HepG2 (cell line): ENCODE data around the gene ANKRD11. TPM values are rescaled to one million over a fixed set of nuclear protein-coding genes. Genes with fewer than 3 reads are reported as not detected.
A peak's percentile ranks its signal among the peaks of the same experiment; 100 is the strongest.

ENCODE experiments used
- BHLHE40 ChIP-seq: IDR thresholded peaks from 2 replicates; pipeline ENCODE4 v1.6.1; 2011; ENCODE audit warnings: low read length, improper control_type of control experiment
- KMT2B ChIP-seq: IDR thresholded peaks from 2 replicates; pipeline ENCODE4 v1.6.1; 2016; ENCODE audit warnings: missing genetic modification reagents, missing compliant biosample characterization
- MAZ ChIP-seq, 2 experiments: sonication (generic) in 1 of 2; formaldehyde crosslinking in 1 of 2; IDR thresholded peaks; 2 replicates each; pipeline versions ENCODE4 v1.5.0 to v1.6.1; 2012 to 2020; ENCODE audit warnings: low read depth in 2 of 2, mild to moderate bottlenecking in 2 of 2, borderline replicate concordance in 1 of 2, improper control_type of control experiment in 1 of 2, low read length in 1 of 2, missing genetic modification reagents in 1 of 2, moderate library complexity in 1 of 2
- POLR2A ChIP-seq, 2 experiments: IDR thresholded peaks; 2 replicates each; pipeline ENCODE4 v1.6.1; 2011; ENCODE audit warnings: low read depth in 2 of 2, low read length in 2 of 2, mild to moderate bottlenecking in 1 of 2, moderate library complexity in 1 of 2; ENCODE audit not compliant: insufficient read depth in 1 of 2
- RAD21 ChIP-seq: fragments of 450-650 bp; formaldehyde crosslinking; IDR thresholded peaks from 2 replicates; pipeline ENCODE4 v1.5.0; 2020; ENCODE audit warnings: mild to moderate bottlenecking
- REL ChIP-seq: sonication (generic); formaldehyde crosslinking; conservative IDR thresholded peaks from 2 replicates; pipeline ENCODE4 v1.8.0; 2022; ENCODE audit warnings: mild to moderate bottlenecking, missing genetic modification reagents, moderate library complexity
- SMAD3 ChIP-seq: sonication (generic); formaldehyde crosslinking; IDR thresholded peaks from 2 replicates; pipeline ENCODE4 v1.4.0; 2020; ENCODE audit warnings: missing genetic modification reagents
- YEATS2 ChIP-seq: sonication (generic); formaldehyde crosslinking; IDR thresholded peaks from 2 replicates; pipeline ENCODE4 v1.4.0; 2020; ENCODE audit warnings: missing genetic modification reagents, borderline replicate concordance
- ZBTB42 ChIP-seq: sonication (generic); formaldehyde crosslinking; IDR thresholded peaks from 2 replicates; pipeline ENCODE4 v1.5.0; 2020; ENCODE audit warnings: mild to moderate bottlenecking, missing genetic modification reagents
- ZNF205 ChIP-seq: IDR thresholded peaks from 2 replicates; pipeline ENCODE4 v1.6.1; 2018; ENCODE audit warnings: missing biosample characterization, missing genetic modification reagents
- ZNF501 ChIP-seq: sonication (generic); formaldehyde crosslinking; IDR thresholded peaks from 2 replicates; pipeline ENCODE4 v1.5.1; 2020; ENCODE audit warnings: mild to moderate bottlenecking, moderate library complexity, missing genetic modification reagents
- polyA plus RNA-seq, 8 experiments: library from polyadenylated mRNA; depleted of rRNA in 3 of 8; stranded (reverse) in 7 of 8; unstranded in 1 of 8; fragments of >200 nt; fragmentation: Illumina TruSeq in 4 of 8; extraction: Trizol in 4 of 8; gene quantifications; 2 replicates each; pipeline versions ENCODE4 v1.2.1 to v1.2.3, GENCODE V29; 2011 to 2016; ENCODE audit warnings: low read depth in 4 of 8, missing spikeins in 1 of 8, mixed read lengths in 1 of 8; ENCODE audit not compliant: insufficient read depth in 1 of 8
- total RNA-seq, 5 experiments: library from RNA; depleted of rRNA; stranded (reverse); fragments of >200 nt; fragmentation: Illumina TruSeq; extraction: Trizol; gene quantifications; 2 replicates each; pipeline ENCODE4 v1.2.3, GENCODE V29; 2016; ENCODE audit warnings: low read depth in 1 of 5
- TF ChIP-seq, protein P1 (sequence below): sonication (generic); formaldehyde crosslinking; IDR thresholded peaks from one replicate; pipeline ENCODE4 v1.5.1; 2020; ENCODE audit warnings: mild to moderate bottlenecking, missing genetic modification reagents; ENCODE audit errors: not compliant biosample characterization
- TF ChIP-seq, protein P2 (sequence below): sonication (generic); formaldehyde crosslinking; IDR thresholded peaks from 2 replicates; pipeline ENCODE4 v1.4.0; 2020; ENCODE audit warnings: mild to moderate bottlenecking, low read depth, missing genetic modification reagents
- TF ChIP-seq, protein P3 (sequence below): IDR thresholded peaks from 2 replicates; pipeline ENCODE4 v1.6.1; 2016; ENCODE audit warnings: mild to moderate bottlenecking
- TF ChIP-seq, protein P4 (sequence below): IDR thresholded peaks from 2 replicates; pipeline ENCODE4 v1.6.1; 2016

Gene ANKRD11
- total and polyA plus RNA-seq, 2 of the 13 experiments (the other 11 are each of a cell fraction or from before 2014, with no cell fraction given), result 21.4 to 38.4 TPM

DNA sequence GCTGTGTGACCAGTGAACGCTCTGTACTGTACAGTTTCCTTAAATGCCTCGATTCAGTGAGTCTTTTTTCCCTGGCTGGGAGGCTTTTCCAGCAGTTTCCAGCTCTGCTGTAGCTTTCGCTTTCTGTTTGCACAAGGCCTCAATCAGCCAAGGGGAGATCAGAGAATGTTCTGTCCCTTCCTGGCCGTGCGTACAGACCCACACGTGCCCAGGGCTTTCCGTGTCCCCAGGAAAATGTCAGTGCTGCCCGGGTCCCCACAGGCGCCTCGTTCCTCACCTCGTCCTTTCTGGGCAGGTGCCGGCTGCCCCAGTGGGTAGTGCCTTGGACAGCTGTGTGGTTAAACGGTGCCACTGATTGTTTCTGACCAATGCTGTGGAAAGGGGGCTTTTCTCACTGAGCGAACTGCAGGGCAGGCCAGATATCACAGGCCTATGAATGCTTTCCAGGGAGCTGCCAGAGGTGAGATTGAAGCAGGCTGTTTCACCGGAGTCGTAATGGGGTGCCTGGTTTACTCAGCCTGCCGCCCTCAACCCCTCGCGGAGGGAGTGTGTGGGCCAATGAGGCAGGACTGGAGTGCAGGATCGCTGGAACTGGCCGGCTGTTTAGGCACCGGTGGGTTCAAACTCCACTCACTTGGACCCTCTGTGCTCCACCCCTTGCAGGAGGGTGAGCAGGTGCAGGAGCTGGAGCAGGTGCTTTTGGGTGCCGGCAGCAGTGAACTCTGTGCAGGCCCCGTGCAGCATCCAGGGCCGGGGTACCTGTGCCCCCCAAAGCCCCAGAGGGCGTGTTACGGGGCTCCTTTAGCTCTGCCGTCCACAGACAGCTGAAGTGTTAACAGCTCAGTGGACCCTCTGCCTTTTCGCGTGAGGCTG, 228.4 kb downstream of the ANKRD11 start (continued):
- TF ChIP-seq, protein P1, sequence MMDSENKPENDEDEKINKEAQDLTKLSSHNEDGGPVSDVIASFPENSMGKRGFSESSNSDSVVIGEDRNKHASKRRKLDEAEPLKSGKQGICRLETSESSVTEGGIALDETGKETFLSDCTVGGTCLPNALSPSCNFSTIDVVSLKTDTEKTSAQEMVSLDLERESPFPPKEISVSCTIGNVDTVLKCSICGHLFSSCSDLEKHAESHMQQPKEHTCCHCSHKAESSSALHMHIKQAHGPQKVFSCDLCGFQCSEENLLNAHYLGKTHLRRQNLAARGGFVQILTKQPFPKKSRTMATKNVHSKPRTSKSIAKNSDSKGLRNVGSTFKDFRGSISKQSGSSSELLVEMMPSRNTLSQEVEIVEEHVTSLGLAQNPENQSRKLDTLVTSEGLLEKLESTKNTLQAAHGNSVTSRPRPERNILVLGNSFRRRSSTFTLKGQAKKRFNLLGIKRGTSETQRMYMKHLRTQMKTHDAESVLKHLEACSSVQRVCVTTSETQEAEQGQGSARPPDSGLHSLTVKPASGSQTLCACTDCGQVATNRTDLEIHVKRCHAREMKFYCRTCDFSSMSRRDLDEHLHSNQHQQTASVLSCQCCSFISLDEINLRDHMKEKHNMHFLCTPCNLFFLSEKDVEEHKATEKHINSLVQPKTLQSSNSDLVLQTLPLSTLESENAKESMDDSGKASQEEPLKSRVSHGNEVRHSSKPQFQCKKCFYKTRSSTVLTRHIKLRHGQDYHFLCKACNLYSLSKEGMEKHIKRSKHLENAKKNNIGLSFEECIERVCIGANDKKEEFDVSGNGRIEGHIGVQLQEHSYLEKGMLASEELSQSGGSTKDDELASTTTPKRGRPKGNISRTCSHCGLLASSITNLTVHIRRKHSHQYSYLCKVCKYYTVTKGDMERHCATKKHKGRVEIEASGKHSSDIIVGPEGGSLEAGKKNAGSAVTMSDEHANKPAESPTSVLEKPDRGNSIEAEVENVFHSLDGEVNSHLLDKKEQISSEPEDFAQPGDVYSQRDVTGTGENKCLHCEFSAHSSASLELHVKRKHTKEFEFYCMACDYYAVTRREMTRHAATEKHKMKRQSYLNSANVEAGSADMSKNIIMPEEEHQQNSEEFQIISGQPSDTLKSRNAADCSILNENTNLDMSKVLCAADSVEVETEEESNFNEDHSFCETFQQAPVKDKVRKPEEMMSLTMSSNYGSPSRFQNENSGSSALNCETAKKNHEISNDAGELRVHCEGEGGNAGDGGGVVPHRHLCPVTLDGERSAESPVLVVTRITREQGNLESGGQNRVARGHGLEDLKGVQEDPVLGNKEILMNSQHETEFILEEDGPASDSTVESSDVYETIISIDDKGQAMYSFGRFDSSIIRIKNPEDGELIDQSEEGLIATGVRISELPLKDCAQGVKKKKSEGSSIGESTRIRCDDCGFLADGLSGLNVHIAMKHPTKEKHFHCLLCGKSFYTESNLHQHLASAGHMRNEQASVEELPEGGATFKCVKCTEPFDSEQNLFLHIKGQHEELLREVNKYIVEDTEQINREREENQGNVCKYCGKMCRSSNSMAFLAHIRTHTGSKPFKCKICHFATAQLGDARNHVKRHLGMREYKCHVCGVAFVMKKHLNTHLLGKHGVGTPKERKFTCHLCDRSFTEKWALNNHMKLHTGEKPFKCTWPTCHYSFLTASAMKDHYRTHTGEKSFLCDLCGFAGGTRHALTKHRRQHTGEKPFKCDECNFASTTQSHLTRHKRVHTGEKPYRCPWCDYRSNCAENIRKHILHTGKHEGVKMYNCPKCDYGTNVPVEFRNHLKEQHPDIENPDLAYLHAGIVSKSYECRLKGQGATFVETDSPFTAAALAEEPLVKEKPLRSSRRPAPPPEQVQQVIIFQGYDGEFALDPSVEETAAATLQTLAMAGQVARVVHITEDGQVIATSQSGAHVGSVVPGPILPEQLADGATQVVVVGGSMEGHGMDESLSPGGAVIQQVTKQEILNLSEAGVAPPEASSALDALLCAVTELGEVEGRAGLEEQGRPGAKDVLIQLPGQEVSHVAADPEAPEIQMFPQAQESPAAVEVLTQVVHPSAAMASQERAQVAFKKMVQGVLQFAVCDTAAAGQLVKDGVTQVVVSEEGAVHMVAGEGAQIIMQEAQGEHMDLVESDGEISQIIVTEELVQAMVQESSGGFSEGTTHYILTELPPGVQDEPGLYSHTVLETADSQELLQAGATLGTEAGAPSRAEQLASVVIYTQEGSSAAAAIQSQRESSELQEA, result peak; percentile 69
- TF ChIP-seq SMAD3 (CRISPR knock-in tag) (peak; percentile 30; the same call in 1 of the 2 replicates), RAD21 (CRISPR knock-in tag) (0 out of 2 replicates have a peak, but pooled peaks have one; percentile 13), MAZ (IDR thresholded peaks at IDR 0.05; ENCODE audit: borderline replicate concordance, low read depth, low read length) (peak; percentile 27; the same call in 1 of the 2 replicates), MAZ (CRISPR knock-in tag; IDR thresholded peaks at IDR 0.05; ENCODE audit: low read depth) (no peak), POLR2A (IDR thresholded peaks at IDR 0.05; ENCODE audit: insufficient read depth in 1 of 2, low read depth in 2 of 2, low read length in 2 of 2) (peak; percentile 65 to 66), ZNF501 (peak; percentile 95), YEATS2 (CRISPR knock-in tag) (peak; percentile 45; the same call in 1 of the 2 replicates), ZBTB42 (CRISPR knock-in tag) (no peak), BHLHE40 (peak; percentile 83), ZNF205 (CRISPR knock-in tag) (peak; percentile 44; the same call in 1 of the 2 replicates), REL (CRISPR knock-in tag) (no peak), KMT2B (CRISPR knock-in tag) (peak; percentile 59; the same call in 1 of the 2 replicates)
- TF ChIP-seq, protein P2, sequence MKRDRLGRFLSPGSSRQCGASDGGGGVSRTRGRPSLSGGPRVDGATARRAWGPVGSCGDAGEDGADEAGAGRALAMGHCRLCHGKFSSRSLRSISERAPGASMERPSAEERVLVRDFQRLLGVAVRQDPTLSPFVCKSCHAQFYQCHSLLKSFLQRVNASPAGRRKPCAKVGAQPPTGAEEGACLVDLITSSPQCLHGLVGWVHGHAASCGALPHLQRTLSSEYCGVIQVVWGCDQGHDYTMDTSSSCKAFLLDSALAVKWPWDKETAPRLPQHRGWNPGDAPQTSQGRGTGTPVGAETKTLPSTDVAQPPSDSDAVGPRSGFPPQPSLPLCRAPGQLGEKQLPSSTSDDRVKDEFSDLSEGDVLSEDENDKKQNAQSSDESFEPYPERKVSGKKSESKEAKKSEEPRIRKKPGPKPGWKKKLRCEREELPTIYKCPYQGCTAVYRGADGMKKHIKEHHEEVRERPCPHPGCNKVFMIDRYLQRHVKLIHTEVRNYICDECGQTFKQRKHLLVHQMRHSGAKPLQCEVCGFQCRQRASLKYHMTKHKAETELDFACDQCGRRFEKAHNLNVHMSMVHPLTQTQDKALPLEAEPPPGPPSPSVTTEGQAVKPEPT, result 0 out of 2 replicates have a peak, but pooled peaks have one; percentile 80
- TF ChIP-seq, protein P3, sequence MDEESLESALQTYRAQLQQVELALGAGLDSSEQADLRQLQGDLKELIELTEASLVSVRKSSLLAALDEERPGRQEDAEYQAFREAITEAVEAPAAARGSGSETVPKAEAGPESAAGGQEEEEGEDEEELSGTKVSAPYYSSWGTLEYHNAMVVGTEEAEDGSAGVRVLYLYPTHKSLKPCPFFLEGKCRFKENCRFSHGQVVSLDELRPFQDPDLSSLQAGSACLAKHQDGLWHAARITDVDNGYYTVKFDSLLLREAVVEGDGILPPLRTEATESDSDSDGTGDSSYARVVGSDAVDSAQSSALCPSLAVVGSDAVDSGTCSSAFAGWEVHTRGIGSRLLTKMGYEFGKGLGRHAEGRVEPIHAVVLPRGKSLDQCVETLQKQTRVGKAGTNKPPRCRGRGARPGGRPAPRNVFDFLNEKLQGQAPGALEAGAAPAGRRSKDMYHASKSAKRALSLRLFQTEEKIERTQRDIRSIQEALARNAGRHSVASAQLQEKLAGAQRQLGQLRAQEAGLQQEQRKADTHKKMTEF (CRISPR knock-in tag), result peak; percentile 87
- TF ChIP-seq, protein P4, sequence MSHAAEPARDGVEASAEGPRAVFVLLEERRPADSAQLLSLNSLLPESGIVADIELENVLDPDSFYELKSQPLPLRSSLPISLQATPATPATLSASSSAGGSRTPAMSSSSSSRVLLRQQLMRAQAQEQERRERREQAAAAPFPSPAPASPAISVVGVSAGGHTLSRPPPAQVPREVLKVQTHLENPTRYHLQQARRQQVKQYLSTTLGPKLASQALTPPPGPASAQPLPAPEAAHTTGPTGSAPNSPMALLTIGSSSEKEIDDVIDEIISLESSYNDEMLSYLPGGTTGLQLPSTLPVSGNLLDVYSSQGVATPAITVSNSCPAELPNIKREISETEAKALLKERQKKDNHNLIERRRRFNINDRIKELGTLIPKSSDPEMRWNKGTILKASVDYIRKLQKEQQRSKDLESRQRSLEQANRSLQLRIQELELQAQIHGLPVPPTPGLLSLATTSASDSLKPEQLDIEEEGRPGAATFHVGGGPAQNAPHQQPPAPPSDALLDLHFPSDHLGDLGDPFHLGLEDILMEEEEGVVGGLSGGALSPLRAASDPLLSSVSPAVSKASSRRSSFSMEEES, result no peak
